Left renal cortex interstitium (tissue), 4 donors: Measurements from ENCODE around the gene FAM76A. TPM values are rescaled to one million over a fixed set of nuclear protein-coding genes. Genes with fewer than 3 reads are reported as not detected.
"Not testable (repeated sequence)": the region's sequence is repeated elsewhere in the genome, so short reads cannot be mapped to it uniquely, and the experiment has no call there.

ENCODE experiments used
- DNase-seq, 4 donors: peaks; one replicate each; pipeline ENCODE4 v3.0.0-alpha.2; 2013; ENCODE audit warnings: low read depth in 4 of 4, low spot score in 2 of 4, missing footprints in 1 of 4
- polyA plus RNA-seq, 4 donors: library from polyadenylated mRNA; unstranded; fragments of 120-200 nt; gene quantifications; one replicate each; pipeline ENCODE4 v1.2.1, GENCODE V29; 2013; ENCODE audit not compliant: insufficient read length in 4 of 4

FAM76A gene
- 10 to 100 TPM; 10.7 to 18.6 (median 14.1) TPM for polyA plus RNA-seq

DNA sequence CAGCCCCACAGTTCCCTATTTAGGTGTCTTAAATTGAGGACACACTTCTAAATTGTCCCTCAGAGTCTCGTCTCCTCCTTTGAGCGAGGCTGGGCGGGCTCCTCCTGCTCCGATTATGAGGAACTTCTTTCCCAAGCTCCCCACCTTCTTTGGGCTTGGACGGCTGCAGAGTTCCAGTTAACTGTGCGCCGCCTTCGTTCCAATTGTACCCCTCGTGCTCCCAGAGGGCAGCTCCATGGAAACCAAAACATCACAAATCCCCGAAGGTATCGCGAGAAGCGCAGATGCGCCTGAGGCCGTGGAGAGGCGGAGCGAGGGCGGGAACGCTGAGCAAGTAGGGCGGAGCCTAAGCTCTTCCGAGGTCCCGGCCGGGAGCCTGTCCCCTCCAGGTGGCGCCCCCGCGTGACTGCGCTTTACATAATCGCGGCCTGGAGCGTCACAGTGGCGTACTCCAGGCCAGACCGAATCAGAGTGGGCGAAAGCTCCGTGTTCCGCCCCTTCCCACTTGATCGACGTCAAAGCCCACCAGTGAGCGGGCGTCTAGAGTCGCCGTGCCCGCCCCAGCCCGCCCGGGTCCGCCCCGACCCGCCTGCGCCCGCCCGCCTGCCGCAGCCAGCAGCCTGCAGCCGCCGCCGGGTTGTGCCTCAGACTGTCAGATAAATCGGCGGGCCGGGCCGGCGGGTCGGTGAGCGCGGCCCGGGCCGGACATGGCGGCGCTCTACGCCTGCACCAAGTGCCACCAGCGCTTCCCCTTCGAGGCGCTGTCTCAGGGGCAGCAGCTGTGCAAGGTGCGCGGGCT lies at the start of gene FAM76A:
Gene FAM76A, plus strand, starts transcription at position 588 of the 799 bp plus-strand sequence. Its CDS starts 120 bp downstream, at position 708.
- peak; percentile 97 to 100 (median 99) for DNase-seq

DNA sequence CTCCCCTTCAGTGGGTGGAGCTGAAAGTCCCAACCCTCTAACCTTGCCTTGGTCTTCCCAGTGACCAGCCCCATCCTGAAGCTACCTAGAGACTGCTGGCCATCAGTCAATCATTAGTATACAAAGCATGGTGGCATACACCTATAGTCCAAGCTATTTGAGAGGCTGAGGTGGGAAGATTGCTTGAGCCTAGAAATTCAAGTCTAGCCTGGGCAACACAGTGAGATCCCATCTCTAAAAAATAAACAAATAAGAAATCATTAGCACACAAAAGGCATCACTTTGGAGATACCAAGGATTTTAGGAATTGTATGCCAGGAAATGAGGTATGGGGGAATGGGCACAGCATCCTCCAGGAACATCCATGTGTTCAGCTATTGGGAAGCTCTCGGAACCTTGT lies 49.4 kb upstream of the FAM76A start:
- DNase-seq, result no peak

DNA sequence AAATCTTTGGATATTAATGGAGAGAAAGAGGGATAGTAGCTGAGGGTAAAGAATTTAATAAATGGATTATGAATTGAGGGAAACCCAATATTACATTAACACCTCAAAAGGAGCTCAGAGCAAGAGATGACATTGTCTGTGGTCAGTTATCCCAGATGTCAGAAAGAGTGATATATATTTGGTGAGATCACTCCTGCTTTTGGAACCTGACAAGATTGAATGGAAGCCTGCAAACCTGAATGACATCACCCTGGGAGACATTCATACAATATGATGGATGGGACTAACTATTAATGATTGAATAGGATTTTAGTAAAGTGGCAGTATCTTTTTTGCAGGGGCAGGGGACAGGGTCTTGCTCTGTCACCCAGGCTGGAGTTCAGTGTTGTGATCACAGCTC lies 47.0 kb upstream of the FAM76A start:
- DNase-seq, result no peak

DNA sequence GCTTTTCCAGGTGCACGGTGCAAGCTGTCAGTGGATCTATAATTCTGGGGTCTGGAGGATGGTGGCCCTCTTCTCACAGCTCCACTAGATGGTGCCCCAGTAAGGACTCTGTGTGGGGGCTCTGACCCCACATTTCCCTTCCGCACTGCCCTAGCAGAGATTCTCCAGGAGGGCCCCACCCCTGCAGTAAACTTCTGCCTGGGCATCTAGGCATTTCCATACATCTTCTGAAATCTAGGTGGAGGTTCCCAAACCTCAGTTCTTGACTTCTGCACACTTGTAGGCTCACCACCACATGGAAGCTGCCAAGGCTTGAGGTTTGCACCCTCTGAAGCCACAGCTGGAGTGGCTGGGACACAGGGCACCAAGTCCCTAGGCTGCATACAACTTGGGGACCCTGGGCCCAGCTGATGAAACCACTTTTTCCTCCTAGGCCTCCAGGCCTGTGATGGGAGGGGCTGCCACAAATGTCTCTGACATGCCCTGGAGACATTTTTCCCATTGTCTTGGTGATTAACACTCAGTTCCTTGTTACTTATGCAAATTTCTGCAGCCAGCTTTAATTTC lies 45.5 kb upstream of the FAM76A start:
- DNase-seq, result not testable (repeated sequence)

DNA sequence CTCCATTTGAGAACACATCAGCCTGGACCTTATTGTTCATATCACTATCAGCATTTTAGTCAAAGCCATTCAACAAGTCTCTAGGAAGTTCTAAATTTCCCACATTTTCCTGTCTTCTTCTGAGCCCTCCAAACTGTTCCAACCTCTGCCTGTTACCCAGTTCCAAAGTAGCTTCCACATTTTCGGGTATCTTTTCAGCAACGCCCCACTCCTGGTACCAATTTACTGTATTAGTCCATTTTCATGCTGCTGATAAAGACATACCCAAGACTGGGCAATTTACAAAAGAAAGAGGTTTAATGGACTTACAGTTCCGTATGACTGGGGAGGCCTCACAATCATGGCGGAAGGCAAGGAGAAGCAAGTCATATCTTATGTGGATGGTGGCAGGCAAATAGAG lies 44.2 kb upstream of the FAM76A start:
- not testable (repeated sequence) for DNase-seq

DNA sequence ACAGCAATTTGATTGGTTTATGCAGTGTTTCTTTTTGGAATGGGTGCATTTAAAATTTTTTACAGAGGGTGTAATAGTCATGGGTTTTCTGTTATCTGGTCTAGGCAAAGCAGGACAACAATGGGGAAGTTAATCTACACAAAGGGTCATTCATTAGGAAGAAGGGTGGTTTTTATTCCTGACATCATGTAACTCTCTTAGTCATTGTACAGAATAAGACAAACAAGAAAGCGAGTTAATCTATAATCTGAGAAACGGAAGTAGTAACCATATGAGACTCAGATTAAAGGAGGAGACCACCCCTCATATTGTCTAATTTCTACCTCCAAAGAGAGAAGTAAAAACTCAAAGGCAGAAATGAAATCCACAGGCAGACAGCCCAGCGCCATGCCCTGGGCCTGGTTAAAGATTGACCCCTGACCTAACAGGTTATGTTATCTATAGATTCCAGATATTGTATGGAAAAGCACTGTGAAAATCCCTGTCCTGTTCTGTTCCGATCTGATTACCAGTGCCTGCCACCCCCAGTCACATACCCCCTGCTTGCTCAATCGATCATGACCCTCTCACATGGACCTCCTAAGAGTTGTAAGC lies 43.3 kb upstream of the FAM76A start:
- DNase-seq, result no peak

DNA sequence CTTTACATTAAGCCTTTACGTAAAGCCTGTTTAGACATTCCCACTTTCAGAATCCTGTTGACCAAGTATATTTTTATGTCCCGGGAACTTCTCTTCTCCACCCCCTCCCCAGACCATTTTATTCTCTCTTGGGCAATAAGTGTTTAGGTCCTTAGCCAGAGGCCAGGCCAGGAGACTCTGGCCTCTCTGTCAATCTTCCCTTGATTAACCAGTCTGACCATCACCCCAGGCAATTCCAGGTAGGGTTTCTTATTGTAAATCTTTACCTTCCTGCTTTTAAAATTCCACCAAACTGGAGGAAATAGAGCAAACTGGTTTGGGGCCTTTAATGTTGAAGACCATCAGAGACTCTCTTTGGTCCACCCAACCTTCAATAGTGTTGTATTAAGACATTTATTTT lies 41.6 kb upstream of the FAM76A start:
- no peak for DNase-seq

DNA sequence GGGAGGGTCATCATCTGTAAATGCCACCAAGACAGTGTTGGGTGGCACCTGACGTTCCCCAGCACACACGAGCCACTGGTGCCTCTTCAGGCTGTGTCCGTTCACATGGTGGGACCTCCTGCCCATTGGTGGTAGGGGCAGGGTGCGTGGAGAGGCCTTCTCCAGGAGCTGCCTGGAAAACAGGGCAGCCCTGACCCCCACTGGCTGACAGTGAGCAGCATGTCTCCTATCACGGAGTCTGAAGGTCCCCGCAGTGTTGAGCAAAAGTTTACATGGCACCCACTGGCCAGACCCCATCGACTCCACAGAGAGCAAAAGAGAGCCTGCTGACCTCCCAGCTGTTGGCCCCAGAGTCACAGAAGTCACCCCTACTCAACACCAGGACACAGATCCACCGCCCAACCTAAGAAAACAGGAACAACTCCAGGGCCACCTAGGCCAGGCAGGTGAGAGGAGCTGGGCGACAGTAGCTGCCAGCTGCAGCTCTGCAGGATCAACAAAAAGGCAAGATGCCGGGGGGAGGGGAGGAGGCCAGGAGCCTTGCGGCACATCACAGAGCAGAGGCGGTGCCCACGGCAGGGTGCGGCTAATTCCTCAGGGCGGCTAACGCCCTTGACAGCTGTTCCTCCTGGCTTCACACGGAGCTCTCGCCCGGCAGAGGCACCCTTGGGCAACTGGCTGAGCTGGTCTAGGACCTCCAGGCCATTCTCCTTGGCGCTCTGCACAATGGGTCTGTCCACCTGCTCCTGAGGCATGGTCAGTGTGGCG lies 39.4 kb upstream of the FAM76A start:
- no peak for DNase-seq

DNA sequence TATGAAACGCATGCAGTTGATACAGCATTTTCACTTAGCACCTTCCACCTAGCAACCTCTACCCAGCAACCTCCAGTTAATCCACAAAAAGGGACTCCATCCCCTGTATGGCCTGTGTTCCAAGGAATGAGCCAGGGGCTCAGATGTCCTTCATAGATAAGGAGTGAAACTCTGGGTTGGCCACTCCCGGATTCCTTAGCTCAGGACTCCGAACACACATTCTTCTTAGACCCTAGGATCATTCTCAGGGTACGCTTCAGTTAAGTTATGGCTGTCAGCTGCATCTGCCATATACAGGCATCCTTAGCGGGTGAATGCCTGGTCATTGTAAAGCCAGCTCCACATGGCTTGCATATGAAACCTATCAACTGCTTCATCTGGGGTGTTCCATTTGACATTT lies 37.9 kb upstream of the FAM76A start:
- DNase-seq, result no peak

DNA sequence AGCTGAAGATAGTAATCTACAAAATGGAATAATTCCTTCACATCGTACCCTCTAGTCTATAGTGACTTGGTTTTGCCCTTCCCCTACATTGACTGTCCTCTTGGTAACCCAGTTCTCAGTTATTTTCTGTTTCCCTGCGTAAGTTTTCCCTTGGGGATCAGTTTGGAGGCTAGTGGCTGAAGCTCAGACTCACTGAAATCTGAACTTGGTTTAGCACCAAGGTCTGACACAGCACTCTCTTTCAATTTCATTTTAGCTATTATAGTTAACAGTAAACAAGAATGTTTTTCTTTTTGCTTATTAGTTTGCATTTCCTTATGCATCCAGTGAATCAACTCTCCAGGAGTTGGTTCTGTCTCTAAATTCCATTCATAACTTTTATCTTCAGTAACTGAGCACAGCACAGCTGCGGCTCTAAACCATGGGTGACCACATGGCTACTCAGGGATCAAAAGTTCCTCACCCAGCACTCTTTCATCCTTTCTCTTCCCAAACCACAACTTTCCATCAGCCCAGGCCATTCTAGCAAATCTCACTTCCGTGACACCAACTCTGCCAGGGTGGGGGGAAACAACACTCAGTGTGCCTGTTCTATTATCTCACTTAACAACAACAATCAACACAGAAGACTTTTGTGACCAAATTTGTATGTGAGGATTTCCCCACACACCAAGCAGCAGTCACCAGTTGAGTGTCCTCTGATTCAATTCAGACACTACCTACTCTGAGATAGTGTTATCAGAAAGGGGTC lies 36.2 kb upstream of the FAM76A start:
- DNase-seq, result no peak

DNA sequence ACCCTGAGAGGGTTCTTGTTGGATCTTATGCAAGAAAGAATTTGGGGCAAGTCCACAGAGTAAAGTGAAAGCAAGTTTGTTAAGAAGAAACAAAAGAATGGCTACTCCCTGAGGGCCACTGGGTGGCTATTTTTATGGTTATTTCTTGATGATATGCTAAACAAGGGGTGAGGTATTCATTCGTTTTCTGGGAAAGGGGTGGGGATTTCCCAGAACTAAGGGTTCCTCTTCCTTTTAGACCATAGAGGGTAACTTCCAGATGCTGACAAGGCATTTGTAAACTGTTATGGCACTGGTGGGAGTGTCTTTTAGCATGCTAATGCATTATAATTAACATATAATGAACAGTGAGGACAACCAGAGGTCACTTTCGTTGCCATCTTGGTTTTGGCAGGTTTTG lies 35.6 kb upstream of the FAM76A start:
- no peak for DNase-seq

DNA sequence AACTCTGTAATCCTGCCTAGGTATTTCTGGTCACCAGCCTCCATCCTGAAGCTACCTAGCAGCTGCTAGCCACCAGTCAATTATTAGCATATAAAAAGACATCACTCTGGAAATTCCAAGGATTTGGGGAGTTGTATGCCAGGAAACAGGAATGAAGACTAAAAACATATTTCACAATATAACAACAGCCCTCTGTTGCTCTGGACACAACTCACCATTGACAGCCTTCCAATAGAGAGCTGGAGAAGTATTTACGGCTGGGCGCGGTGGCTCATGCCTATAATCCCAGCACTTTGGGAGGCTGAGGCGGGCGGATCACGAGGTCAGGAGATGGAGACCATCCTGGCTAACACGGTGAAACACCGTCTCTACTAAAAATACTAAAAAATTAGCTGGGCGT lies 28.9 kb upstream of the FAM76A start:
- DNase-seq, result not testable (repeated sequence)

DNA sequence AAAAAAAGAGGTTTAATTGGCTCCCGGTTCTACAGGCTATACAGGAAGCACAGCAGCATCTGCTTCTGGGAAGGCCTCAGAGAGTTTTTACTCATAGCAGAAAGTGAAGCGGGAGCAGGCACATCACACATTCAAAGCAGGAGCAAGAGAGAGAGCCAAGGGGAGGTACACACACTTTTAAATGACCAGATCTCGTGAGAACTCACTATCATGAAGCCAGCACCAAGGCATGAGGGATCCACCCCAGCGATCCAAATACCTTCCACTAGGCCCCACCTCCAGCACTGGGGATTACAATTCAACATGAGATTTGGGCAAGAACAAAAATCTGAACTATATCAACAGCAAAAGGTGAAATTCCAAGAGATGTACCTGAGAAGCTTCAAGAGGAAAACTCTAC lies 20.8 kb upstream of the FAM76A start:
- no peak for DNase-seq

DNA sequence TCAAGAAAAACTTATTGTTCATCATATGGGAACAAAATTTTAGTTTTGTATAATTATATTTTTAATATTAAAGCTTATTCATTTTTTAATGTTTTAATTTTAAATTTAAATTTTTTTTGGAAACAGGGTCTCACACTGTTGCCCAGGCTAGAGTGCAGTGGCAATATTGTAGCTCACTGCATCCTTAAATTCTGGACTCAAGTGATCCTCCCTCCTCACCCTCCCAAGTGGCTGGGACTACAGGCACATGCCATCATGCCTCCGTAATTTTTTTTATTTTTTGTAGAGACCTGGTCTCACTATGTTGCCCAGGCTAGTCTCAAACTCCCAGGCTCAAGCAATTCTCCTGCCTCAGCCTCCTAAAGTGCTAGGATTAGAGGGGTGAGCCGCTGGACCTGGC lies 20.2 kb upstream of the FAM76A start:
- no peak for DNase-seq

DNA sequence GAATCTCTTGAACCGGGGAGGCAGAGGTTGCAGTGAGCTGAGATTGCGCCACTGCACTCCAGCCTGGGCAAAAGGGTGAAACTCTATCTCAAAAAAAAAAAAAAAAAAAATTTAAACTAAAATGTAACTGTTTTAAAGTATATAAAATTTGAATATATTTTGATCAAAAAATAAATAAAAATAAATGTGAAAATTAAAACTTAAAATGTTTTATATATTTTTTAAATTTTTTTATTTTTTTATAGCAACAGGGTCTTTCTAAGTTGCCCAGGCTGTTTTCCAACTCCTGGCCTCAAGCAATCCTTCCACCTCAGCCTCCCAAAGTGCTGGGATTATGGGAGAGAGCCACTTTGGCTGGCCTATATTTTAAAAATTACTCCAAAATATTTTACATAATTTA lies 15.2 kb upstream of the FAM76A start:
- DNase-seq, result no peak

DNA sequence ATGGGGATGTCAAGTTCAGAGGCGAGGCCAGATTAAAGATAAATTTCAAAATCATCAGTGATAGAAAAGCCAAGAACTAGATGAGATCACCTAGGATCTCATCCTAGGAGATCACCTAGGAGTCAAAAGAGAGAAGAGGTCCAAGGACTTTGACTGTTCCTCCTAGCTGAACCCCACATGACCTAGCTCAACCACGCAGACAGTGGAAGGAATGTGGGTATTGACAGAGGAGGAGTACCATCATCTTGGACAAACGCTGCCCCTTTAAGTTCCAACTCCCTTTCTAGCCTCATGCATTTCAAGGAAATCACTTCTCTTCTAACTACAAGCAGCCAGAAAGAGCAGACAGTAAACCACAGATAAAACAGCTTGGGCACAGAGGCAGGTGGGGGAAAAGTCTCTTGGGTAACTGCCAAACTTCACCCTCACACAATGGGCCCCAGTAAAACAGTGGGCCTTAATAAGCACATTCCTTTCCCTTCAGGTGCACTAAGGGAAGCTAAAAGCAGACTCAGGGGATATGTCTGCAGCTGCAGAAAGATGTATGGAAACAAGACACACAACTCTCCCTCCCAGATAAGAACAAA lies 12.5 kb upstream of the FAM76A start:
- DNase-seq, result no peak

DNA sequence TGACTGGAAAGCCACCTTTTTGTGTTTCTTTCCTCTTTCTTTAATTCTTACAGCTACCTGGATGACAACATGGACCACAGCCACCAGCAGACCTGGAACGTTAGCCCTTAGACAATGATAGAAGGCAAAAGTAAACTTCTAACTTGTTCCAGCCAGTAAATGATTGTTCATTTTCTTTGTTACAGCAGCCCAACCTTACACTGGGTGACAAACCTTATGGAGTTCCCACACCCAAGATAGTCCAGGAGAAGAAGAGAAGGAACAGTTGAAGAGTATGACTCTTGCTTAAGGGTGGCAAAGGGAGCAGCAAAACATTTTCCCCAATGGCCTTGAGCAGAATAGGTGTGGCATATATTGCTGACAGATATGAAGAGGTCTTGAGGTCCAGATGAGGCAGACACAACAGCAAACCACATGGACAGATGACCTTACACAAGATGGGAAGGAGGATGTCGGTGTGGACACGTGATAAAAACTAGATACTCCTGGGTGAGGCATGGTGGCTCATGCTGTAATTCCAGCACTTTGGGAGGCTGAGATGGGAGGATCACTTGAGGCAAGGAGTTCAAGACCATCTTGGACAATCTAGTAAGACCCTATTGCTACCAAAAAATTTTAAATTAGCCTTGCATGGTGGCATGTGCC lies 11.8 kb upstream of the FAM76A start:
- no peak for DNase-seq

DNA sequence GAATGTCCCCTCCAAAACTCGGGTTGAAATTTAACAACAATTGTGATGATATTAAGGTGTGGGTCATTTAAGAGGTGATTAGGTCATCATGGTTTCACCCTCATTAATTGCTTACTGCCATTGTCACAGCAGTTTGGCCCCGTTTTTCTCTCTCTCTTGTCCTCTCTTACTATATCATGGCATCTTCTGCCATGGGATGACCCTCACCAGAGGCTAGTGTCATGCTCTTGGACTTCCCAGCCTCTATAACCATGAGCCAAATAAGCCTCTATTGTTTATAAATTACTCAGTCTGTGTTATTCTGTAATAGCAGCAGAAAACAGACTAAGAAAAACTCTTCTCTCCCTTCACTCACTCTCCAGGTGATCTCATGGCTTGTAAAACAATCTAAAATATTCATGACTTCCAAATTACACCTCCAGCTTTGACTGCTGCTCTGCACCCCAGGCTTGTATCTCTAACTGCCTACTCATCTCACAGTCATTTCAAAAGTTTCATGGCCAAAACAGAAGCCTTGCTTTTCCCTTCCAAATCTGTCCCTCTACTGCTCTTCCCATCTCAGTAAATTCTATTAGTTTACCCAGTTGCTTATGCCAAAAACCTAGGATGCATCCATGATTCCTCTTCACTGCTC lies 9.4 kb upstream of the FAM76A start:
- no peak for DNase-seq
